NCI-H1092 treated with DMSO at 0.1 percent for 48 hours (cell line): Measurements from ENCODE around the gene GNRHR.
A peak's percentile ranks its signal among the peaks of the same experiment; 100 is the strongest.
"Not testable (repeated sequence)": the region's sequence is repeated elsewhere in the genome, so short reads cannot be mapped to it uniquely, and the experiment has no call there.

Experiments used
- DNase-seq: peaks from one replicate; lab custom pipeline; 2025; lab: John Stamatoyannopoulos, UW

The GNRHR gene

DNA sequence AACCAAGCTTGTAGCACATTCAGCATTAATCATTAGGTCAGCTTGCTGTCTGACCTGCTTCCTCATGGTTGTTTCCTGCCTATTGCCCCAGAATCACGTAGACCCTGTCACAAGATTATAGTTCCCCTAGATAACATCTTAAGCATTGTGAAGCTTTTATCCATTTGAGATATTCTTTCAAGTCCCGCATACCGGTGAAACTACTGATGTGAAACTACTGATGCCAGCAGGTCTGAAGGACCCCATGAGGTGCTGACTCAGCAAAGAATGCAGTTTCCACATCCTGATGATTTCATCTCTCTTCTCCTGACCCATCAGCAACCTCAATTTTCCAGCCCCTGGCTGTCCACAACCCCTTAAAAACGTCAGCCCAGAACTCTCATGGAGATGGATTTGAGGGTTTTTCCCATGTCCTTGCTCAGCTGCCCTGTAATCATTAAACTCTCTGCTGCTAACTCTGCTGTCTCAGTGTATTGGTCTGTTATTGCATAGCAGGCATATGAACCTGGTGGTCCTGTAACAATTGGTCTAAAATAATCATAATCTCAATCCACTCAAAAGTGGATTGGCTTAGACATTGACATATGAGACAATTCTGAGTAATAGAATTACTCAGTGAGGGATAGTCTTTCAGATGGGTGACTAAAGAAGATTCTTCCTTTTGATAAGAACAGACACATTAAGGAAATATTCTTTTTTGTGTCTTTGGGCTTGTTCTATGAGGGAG, 26.9 kb downstream of the GNRHR start:
- no peak for DNase-seq

DNA sequence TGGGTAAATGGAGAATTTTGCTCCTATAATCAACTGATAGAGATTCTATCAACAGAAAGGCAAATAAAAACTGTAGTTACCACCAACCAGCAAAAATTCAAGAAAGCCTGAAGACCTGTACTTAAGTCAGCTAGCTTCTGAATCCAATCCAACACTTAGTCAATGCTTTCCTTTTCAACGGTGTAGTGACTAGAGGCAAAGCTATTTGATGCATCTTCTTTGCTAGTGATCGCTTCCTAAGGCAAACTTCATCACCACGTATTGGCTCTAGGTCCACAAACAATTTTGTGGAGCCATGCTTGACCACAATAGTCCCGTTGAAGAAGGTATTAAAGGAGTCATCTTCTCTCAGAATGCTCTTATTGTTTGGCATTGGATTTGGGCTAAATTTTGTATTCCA, 28.2 kb downstream of the GNRHR start:
- DNase-seq, result no peak

DNA sequence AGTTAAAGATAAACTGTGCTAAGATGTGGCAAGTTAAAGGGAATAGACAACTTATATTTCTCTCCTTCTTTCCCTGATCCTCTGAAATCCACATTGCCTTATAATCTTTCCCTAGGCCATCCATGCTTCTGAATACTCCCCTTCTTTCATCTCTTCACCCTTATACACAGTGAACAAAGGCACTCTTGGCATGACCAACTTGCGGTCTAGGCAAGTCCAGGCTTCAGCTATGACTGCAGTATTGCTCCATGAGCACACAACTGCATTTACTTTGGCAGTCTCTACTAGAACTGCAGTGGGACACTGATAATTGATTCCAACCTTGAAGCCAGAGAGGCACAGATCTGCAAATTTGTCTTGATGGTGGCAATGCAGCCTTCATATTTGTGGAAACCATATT, 29.1 kb downstream of the GNRHR start:
- DNase-seq, result no peak

DNA sequence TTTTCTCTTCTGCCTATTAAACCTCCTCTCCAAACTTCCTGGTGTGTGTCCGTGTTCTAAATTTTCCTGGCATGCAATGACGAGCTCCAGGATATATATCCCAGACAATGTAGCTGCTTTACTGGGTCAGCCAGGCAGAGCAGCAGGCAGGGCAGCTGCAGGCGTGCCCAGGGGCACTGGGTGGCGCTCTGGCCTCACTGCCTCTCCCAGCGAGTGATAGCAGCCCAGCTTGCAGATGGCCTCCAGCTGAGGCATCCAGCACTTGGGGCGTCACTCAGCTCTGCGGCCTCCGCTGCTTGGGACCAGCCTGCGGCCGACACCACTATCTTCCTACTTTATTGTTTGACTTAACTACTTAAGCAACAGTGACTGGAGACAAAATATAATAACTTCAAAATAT, 30.2 kb downstream of the GNRHR start:
- no peak for DNase-seq

DNA sequence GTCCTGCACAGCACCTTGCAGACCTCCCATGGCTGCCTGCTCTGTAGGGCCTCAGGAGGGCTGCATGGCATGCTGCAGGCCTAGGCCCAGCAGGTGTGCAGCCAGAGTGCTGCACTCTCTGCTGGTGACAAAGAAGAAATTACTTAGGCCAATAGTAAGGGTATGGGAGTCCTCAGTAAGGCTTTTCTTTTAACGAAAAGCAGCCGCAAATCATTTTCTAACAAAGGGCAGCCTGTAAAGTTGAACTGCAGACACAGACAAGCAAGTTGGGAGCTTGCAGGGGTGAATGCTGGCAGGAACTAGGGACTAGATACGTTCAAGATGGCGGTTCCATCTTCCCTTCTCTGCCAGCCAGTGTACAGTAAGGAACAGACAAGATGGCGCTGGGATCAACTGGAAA, 30.8 kb downstream of the GNRHR start:
- DNase-seq, result no peak

DNA sequence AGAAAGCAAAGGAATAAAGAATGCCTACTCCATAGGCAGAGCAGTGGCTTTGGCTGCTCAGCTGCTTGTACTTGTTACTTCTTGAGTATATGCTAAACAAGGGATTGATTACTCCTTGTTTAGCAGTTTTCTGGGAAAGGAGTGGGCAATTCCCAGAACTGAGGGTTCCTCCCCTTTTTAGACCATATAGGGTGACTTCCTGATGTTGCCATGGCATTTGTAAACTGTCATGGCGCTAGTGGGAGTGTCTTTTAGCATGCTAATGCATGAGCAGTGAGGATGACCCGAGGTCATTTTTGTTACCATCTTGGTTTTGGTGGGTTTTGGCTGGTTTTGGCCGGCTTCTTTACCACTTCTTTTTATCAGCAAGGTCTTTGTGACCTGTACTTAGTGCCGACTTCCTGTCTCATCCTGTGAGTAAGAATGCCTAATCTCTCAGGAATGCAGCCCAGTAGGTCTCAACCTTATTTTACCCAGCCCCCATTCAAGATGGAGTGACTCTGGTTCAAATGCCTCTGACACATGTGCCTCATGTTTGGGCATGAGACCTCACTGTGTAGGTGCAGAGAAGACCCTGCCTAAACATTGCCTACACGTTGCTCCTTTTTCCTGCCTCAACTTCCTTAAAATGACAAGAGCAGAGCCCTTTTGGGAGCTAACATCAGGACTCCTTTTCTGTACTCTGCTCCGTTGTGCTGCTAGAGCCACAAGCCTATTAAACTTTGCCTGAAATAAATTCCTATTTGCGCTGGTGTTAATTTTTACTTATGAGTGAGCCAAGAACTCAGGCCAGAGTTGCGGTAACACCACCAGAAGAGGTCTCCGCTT, 32.2 kb downstream of the GNRHR start:
- DNase-seq, result no peak

DNA sequence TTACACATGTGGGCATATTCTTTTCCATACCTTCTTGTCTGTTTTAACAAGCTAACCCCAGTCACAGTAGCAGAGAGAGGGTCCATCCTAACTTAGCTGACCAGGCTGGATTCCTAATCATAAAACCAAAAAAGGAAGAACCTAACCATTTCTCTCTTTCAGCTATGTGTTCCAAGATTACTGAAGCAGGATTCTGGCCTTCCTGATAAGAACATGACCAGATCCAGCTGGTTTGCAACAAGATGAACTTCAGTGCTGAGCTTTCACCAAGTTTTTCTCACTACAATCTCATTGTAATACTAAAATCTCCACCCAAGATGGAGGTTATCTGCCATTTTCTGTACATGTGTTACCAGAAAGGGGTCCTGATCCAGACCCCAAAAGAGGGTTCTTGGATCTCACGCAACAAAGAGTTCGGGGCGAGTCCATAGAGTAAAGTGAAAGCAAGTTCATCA, 32.8 kb downstream of the GNRHR start:
- DNase-seq, result no peak

DNA sequence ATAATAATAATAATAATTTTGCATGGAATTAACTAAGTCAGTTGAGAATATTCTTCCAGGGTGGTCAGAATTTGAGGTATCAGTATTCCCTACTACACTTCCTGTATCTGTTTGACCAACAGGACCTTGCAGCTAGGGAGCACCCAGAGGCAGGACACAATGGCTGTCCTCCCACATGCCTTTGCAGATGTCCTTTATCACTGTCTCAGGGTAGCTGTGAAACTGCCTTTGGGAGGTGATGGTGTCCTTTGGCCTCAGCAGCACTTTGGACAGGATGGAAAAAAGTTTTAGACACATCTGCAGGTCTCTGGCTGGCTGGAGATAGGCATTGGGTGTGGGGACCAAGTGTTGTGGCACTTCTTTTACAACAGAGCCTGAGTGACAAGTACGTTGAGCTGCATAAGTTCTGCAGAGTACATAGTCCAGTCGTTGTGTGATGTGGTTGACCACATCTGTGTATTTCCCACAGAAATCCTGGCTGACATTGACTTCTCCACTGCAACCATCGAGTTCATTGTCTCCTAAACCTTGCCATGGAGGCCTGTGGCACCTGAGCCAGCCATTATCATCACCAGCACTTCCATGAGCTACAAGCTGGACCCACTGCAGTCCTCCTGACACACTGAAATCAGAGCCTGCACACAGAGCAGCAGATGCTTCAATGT, 34.1 kb downstream of the GNRHR start:
- DNase-seq, result no peak

DNA sequence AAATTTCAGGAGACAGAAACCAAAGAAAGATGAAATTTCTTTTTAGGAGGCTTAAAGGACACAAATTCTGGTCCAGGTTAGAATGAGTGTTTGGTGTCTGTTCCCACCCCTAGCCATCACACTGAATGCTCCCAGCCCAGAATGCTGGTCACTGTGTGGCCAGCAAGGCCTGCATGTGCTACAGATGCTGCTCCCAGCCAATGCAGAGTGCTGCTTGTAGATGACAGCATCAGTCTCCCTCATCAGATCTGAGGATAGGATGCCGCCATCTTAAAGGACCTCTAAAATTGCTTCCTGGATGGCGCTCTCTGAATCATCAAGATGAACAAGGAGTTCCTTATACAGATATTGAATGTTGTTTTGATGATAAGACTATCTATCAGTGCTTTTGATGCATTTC, 35.3 kb downstream of the GNRHR start:
- DNase-seq, result no peak

DNA sequence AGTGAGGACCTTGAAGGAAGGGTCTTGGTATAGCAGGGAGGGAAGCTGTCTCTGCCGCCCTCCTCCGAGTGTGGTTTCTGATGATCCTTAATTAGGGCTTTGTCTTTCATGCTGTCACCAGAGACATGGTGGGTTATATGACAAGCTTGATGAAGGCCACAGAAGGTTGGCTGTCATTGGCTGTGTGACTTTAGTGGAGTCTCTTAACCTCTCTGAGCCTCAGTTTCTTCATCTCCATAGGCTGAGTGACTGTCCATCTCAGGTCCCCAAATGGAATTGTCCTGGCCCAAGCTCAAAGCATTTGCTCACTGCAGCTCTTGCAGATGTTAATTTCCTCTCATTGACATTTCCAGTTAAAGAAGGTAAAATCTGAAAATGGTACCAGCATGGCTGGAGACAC, 36.6 kb downstream of the GNRHR start:
- no peak for DNase-seq

DNA sequence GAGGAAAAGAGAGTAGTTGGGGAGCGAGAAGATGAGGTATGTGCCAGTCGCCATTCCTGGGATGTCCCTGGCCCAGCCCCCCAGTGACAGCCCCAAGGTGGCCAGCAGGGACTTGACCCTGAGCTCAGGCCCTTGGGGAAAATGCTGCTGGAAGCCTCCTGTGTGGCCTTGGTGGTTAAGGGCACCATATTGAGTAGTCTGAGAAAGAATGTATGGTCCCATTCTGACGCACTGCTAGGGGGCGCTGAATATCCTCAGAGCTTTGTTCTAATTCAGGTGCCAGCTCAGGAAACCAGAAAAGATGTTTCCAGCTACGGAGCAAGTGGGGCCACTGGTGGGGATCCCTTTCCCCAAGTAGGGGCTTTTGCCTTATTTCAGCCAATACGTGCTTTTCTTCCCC, 39.2 kb downstream of the GNRHR start:
- no peak for DNase-seq

DNA sequence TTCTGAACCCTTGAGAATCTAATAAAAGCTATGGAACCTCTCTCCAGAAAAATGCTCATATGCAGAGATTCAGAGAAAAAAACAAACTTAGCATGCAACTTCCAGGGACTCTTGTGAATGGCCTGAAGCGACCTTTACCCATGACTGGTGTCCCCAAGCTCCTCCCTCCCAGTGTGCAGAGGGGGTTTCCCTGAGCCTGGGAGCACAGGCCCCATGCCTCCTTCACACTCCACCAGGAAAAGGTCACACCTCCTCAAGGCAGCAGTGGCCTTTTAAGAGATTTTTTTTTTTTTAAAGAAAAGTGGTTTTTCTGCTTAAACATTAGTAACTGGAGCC, 40.0 kb downstream of the GNRHR start:
- DNase-seq, result no peak

DNA sequence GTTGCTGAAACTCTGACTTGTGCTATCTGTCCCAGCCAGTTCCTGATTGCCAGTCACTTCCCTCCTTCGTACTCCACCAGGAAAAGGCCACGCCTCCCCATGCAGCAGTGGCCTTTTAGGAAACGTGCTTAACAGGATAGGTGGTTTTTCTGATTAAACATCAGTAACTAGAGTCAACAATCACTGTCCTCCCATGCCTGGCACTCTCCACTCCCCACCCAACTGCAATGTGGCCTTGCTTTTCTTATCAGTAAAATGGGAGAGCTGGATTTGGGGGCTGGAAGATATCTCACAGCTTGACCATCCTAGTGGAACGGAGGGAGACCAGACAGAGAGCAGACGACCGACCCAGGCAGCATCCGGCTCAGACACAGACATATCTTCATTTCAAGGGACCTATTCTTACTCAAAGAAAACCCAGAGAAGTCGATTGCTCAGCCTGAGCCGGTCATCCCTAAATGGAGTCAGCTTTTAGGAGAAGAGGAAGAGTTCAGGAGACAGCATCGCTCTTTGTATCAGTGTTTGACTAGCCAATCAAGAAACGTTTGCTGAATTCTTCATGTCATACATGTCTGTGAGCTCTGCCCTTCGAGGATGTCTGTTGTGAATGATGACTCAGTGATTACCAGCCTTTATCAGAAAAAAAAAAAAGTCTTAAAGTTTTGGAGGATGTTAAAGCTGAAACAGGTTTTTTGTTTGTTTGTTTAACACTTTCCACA, 40.5 kb downstream of the GNRHR start:
- no peak for DNase-seq

DNA sequence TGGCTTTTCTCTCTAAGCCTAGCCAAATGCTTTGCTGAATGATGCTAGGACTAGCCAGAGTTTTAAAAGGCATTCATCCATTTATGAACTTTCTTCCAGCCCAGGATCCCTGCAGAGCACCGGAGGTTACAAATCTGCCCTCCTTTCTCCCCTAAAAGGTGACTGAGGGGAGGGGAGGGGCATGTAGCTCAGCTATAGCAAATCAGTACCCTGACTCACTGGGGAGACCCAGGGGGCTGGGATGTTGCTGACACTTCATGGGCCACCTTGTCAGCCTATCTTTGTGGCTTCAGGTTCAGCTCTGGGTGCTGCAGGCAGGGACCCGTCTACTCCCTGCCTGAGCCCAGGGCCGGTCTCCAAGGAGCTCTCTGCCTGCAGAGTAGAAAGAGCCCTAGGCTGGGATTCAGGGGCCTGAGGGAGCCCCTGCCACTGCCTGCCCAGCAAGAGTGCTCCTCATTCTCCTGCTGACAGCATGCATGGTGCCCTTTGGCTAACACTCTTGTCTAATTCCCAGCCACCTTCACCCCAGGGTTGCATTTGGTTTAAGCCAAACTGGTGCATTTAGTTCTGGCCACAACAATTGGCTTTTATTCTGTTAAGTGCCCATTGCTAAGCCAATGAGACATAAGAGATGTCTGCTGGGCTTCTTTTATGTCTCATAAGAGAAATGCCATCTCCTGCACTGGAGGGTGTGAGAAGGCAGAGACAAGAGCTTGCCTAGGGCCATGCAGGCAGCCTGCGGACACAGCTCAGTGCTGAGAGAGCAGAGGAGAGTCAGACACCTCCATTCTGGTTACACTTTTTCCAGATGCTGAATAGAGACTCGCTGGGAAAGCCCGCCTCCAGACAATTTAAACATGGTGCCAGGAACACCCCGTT, 41.3 kb downstream of the GNRHR start:
- DNase-seq, result no peak

DNA sequence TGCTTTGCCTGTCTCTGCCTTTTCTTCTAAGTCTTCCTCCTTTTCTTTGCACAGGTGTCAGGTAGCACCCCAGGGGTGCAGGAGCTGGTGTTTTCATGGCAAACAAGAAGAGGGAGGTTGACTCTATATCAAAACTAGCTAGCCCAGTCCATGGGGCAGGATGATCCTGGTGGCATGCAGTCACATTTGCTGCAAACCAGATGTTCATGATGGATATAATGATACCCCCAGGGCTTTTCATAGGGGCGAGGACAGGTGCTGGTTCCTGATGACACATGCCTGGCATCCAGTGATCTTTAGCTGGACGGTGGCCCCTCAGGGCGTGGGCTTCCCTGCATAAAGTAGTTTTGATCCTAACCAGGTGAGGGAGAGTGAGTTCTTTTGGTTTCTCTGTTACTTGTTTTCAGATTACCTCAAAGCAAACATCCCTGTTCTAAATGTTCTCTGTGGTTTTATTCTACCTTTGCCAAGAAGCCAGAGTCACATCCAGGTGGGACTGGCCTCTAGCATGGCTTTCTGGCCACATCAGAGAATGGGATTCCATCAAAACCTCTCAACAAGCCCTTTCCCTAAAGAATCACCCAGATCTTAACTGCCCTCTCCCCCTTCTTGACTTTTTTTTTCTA, 42.1 kb downstream of the GNRHR start:
- no peak for DNase-seq

DNA sequence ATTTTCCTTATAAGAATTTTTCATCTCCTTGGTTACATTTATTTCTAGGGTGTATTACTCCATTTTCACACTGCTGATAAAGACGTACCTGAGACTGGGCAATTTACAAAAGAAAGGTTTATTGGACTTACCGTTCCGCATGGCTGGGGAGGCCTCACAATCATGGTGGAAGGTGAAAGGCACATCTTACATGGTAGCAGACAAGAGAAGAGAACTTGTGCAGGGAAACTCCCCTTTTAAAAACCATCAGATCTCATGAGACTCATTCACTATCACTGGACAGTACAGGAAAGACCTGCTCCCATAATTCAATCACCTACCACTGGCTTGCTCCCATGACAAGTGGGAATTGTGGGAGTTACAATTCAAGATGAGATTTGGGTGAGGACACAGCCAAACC, 47.5 kb downstream of the GNRHR start:
- not testable (repeated sequence) for DNase-seq

DNA sequence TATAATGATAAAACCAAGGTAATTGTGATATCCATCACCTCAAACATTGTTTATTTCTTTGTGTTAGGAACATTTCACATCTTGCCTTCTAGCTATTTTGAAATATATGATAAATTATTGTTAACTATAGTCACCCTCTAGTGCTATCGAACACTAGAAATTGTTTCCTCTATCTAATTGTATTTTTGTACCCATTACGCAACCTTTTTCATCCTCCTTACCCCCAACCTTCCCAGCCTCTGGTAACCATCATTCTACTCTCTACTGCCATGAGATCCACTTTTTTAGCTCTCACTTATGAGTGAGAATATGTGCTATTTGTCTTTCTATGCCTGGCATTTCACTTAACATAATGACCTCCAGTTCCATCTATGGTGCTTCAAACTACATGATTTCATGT, 49.3 kb downstream of the GNRHR start:
- DNase-seq, result no peak

DNA sequence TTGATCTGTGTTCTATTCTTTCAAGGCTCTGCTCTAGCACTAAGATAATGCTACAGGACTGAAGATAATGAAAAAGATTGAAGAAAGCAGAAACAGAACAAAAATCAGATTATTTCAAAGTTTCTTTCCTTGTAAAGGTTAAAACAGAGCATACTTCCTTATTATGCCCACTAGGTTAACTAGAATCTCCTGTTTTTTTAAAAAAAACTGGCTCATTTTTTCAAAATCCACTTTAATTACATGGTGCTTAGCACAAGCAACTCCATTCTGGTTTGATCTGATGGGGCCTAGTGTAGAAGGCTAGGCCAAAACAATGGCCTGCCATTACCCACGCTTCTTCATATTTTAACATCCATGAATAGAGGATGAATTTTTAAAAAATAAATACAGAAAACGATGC, 52.0 kb downstream of the GNRHR start:
- peak; percentile 6 for DNase-seq

DNA sequence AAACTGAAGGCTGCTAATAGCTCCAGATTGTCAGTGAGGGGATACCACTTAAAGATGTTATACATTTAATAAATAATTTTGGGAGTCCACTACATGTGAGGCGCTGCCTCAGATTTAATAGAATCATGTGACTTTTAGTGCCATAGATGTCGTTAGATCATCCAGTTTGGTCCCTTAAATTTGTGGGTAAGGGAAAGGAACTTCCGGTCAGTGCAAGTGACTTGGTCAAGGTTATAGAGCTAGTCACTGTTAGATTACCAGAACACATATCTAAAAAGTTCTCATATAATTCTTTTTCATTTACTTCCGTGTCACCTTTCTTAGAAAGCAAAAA, 52.7 kb downstream of the GNRHR start:
- DNase-seq, result no peak

DNA sequence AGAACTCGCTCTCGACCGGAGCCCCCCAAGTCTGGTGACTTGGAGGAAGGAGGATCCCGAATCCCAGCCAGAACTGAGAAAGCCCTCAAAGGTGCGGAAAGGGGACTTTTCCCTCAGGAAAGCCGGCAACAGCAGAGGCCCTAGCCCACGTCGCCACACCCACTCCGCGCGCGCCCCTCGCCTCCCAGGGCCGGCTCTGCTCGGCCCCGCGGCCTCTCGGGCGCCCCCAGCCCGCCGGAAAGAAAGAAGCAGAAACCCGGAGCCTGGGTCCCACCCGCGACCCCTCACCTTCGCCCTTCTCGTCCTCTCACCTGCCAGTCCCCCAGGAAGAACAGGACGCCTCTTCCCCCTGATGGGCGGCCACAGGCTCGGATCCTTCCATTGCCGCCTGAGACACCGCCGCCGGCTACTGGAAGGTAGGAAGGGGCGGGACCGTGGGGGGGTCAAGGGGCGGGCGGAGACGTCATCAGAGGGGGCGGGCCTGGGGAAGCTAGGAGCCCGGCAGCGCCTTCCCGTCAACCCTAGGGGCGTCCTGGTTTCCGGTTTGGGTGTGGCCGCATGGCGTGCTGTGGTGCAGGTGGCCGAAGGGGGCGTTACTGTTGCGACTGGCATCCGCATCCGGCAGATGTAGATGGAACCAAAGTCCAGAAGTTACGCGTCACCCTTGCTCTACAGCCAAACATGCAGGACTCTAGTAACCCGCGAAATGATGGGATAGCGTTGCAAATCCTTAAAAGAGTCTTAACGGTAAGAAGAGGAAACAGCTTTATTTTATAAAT, 53.3 kb downstream of the GNRHR start, which contains the start of gene UBA6:
UBA6 (minus strand) TSS at position 418 of the 779 bp plus-strand sequence; CDS start at position 382, 36 bp downstream.
- DNase-seq, result peak; percentile 96
